Astrocyte of the spinal cord (primary cell): ENCODE measurements around the gene CCR5.
A peak's percentile ranks its signal among the peaks of the same experiment; 100 is the strongest.
"Not testable (repeated sequence)": the region's sequence is repeated elsewhere in the genome, so short reads cannot be mapped to it uniquely, and the experiment has no call there.

Experiments used
- DNase-seq: peaks from one replicate; pipeline ENCODE4 v3.0.0; 2011; ENCODE audit warnings: low read depth, low spot score
- H3K4me3 ChIP-seq: 2 replicates; pipeline ENCODE4 v1.5.1; 2011; ENCODE audit warnings: low read depth, mild to moderate bottlenecking, low read length, moderate library complexity
- in situ Hi-C: cut with HindIII; loops from 2 replicates; pipeline ENCODE4 v1.10.0; 2017; ENCODE audit warnings: low sequenced_read_pairs
- TF ChIP-seq, protein P1 (sequence below): IDR thresholded peaks from 2 replicates; pipeline ENCODE4 v1.5.1; 2012; ENCODE audit warnings: low read depth, mild to moderate bottlenecking, low read length, inconsistent platforms

The CCR5 gene

DNA sequence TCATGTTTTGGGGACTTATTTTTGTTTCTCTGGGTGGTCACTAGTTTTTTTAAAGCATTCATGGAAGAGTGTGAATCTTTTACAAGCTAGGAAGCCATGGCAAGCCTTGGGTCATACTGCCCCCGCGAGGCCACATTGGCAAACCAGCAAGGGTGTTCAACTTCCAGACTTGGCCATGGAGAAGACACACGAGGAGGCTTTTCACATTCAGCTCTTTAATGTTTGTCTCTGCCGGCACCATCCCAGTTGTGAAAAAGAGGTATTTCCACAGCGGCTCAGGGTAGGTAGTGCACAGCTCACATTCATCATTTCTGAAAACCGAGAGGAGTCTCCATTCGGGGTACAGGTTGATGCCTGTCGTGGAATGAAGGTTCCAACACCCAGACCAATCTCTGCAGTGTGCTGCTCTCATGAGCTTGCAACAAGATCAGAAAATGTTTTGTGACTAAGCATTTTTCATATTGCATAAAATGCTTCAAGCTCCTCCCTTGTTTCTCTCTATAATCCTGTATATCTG, 7.7 kb downstream of the CCR5 start:
- TF ChIP-seq, protein P1, sequence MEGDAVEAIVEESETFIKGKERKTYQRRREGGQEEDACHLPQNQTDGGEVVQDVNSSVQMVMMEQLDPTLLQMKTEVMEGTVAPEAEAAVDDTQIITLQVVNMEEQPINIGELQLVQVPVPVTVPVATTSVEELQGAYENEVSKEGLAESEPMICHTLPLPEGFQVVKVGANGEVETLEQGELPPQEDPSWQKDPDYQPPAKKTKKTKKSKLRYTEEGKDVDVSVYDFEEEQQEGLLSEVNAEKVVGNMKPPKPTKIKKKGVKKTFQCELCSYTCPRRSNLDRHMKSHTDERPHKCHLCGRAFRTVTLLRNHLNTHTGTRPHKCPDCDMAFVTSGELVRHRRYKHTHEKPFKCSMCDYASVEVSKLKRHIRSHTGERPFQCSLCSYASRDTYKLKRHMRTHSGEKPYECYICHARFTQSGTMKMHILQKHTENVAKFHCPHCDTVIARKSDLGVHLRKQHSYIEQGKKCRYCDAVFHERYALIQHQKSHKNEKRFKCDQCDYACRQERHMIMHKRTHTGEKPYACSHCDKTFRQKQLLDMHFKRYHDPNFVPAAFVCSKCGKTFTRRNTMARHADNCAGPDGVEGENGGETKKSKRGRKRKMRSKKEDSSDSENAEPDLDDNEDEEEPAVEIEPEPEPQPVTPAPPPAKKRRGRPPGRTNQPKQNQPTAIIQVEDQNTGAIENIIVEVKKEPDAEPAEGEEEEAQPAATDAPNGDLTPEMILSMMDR = peak; percentile 77
- H3K4me3 ChIP-seq = no peak overlapping the region
- in situ Hi-C loops = no loop called here
- peak; percentile 56 for DNase-seq

DNA sequence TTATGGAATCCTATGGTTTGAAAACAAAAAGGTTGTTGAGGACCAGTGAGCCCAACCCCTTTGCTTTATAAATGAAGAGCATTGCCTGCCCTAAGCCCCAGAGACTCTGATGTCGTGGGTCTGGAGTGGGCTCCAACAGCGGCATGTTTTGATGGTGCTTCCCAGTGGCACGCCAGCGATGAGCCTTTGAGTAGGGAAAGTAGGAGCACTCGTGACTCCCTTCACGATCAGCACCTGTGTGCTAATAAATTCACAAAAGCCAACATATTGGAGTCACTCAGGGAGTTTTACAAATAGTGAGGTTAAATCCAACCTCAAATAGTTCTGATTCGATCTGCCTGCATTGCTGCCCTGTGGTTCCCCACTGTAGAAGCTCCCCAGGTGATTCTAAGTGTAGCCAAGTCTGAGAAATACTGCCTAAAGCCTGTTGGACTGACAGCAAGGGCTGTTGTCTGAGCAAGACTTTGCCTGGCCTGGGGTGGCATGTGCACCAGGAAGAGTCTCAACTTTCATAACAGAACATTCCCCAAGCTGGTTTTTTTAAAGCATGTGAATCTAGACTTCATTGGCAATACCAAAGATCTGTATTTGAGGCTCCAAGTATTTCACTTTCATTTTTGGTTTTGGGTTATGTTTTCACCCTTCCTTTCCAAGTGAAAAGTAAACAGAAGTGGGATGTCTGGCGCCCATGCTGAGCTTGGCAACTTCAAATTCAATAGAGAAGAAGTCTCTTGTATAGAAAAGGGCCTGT, 9.9 kb downstream of the CCR5 start:
- in situ Hi-C loops = no loop called here
- DNase-seq = peak; percentile 21
- no peak overlapping the region for H3K4me3 ChIP-seq

DNA sequence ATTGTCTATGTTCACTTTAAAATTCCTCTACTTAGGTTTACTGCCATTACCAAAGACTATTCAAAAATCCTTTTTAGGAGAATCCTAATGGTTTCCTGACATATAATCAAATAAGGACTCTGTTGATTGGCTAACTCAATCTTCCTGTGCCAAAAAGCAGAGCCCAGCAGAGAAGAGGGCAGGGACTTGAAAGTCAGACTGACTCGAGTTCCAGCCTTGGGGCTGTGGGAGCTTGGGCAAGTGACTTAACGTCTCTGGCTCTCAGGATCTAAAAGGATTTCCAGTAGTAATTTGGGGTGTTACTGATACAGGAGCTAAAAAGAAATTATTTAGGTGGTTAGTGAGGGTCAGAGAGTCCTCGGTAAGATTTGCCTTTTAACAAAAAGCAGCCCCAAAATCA, 10.9 kb downstream of the CCR5 start:
- TF ChIP-seq, protein P1 = no peak
- in situ Hi-C loops = no loop called here
- no peak for DNase-seq
- no peak overlapping the region for H3K4me3 ChIP-seq

More for the DNA sequence above, 9.9 kb downstream of the CCR5 start:
- TF ChIP-seq, protein P1 = no peak

DNA sequence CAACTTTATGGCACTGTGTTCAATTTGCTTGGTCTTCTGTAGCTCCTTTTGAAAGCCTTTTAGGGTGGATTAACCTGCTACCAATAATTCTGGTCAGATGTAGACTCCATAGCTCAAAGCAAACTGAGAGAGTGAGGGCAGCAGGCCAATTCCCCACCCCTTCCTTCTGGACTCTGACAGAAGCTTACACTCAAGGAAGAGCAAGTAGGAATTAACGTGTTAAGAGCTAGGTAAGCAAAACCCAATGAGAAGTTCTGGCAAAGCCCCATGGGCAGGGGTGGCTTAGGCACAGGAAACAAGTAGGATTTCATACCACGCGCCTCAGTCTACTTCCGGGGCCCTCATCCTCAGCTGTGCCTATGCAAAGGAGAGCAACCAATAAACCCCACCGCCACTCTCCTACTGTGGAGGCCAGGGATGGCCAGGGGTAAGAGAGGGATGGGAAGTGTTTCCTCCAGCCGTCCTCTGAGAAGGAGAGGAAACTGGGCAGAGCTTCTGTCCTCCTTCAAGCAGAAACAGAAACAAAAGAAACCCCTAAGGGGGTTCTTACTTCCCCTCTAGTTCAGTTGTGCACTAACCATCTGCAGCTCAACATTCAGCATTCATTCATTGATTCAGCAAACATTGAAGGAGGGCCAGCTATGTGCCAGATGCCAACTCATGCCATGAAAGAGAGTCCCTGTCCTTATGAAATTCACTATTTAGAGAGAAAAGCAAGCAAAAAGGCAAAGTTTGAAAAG, 12.6 kb downstream of the CCR5 start:
- TF ChIP-seq, protein P1 = no peak
- in situ Hi-C loops = no loop called here
- no peak for DNase-seq
- H3K4me3 ChIP-seq = no peak overlapping the region

DNA sequence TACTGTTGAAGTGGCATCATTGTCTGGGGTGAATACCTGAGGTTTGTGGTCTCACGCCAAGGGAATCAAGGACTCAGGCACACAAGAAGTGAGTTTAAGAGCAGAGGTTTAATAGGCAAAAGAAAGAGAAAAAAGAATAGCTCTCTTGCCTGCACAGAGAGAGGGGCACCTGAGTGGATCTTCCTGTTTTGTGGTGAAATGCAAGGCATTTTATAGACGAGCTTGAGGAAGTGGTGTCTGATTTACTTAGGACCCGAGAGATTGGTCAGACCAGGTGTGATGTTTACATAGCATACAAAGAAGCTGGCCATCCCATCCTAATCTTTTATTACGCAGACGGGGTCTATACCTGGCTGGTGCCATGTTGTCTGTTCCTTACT, 13.2 kb downstream of the CCR5 start:
- TF ChIP-seq, protein P1 = no peak
- H3K4me3 ChIP-seq = no peak overlapping the region
- no peak for DNase-seq
- in situ Hi-C loops = no loop called here

DNA sequence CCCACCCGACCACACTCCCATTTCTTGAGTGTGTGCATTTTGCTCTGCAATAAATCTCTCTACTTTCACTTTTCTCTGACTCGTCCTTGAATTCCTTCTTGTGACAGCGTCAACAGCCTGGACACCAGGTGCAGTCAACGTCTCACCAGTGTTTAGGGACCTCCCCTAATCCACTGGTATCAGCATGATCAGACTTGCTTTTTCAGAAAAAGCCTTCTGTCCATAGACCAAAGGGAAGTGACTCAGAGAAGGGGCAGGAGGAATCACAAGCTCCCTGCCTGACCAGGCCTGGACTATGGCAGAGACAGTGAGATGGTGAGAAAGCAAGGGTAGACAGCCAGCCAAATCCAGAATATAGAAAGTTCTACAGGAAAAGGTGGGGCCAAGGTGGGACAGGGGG, 15.5 kb downstream of the CCR5 start:
- TF ChIP-seq, protein P1 = no peak
- in situ Hi-C loops = no loop called here
- no peak overlapping the region for H3K4me3 ChIP-seq
- DNase-seq = peak; percentile 9

DNA sequence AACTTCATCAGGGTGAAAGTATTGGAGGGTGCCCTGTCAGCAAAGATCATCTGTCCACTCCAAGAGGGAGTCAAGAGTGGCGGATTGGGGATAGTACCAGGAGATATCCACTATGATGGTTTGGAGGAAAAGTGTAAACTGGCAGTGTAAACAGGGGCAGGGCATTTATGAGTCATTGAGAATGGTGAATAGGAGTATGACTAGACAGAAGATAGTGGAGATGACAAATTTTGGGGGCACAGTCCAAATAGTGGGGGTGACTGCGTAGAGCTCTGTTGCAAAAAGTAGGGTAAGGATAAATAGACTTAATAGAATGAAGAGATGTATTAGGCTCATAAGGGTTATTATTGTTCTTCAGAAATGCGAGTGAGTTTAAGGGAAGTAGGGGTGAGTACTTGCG, 18.1 kb downstream of the CCR5 start:
- in situ Hi-C loops, DNase-seq, H3K4me3 ChIP-seq: not testable (repeated sequence)
